Stimulated activated CD4-positive, alpha-beta T cell treated with anti-CD3 and anti-CD28 coated beads, Interleukin-4, amount 100 ng/mL, for 24 hours (primary cell): ENCODE results near the gene MC3R.
"Not testable (repeated sequence)": the region's sequence is repeated elsewhere in the genome, so short reads cannot be mapped to it uniquely, and the experiment has no call there.

Experiments used
- DNase-seq: peaks from one replicate; pipeline ENCODE4 v3.0.0-alpha.2; 2020

Gene MC3R

DNA sequence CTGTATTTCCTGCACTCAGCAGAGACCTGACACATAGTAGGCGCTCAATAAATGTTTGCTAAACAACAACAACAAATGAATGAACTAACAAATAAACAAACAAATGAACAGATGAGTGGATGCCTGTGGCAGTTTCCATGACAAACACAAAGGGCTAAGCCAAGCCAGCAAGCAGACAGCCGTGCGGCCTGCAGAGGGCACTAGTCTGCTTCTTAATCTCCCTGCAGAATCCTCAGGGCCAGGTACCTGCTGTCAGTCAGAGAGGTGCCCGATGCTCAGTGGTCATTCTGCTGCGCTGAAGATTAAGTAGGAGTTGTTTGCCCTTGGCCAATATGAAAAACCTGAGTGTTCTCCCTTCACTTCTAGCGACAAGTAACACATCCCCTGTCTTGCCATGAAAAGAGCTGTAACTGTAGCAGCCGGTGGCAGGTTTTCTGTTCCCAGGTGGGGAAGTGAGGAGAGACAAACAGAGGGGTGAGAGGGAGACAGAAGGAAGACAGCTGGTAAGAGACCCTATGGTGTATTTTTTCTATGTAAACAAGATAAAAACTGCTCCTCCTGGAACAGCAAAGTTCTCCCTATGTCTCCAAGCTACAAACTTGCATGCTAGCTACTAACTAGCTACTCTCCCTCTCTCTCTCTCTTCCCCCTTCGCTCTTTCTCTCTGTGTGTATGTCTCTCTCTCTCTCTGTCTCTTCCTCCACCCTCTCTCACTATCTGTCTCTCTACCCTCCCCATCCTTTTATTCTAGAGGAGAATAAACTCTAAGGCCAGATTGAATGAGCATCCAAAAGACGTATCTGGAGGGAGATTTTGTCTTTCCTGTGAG, at the start of gene MC3R:
Gene MC3R (plus strand): TSS at position 779 of the 829 bp plus-strand sequence. CDS start 112 bp downstream, outside the sequence.
- peak; percentile 29 for DNase-seq

DNA sequence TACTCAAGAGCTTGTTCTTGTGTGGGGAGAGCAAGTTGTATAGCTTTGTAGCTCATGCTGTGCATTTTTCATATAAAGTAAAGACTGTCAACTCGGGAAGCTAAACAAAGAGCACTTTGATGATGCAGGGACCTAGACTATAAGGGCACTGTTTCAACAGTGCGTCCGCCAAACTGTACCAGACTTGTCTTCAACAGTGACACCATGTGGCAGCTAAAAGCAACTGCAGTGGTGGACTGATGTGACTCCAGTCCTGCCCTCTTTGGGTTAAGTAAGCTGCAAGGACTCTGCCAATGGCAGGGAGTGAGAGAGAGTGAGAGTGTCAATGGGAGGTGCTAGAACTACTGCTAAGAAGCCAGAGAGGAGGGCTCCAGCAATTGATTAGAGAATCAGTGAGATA, 48.1 kb upstream of the MC3R start:
- no peak for DNase-seq

DNA sequence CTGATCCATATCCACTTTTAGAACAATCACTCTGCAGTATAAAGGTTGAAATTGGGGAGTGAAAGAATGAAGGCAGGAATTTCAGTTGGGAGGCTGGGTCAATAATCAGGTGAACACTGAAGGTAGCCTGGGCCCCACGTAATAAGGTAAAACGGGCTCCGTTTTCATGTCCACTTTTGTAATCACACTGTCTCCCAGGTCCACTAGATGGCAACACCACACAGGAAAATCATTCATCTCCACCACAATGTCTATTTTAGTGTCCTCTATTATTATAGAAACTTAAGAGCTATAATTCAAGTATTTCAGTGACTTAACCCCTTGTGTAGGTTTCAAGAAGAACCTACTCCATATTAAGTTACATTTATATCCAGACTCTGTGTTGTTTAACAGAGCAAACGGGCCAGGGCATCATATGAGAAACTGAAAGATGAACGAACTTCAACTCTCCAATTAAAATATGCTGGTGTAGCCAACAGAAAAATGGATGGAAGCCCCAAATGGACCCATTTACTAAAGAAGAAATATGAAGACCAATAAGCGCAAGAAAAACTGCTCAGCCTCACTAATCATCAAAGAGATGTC, 45.9 kb upstream of the MC3R start:
- no peak for DNase-seq

DNA sequence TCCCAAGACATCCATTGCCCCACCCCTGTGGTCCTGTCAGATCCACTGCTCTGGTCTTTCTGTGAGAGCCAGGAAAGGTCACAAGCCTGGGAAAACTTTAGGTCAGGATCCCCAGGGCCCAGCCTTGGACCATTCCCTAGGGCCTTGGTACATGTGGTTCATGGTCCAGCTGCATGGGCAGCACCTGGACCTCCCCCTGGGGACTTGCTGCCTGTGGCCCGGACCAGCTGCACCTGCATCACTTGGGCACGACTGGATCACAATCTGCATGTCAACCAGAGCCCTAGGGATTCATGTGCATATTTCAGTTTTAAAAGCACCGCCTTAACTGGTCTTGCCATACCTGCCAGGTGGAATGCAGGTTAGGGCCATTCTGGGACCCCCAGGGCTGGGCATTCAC, 44.3 kb upstream of the MC3R start:
- no peak for DNase-seq

- DNase-seq = no peak
Observed at GRCh38 chr20:56205346-56205745, 43.2 kb upstream of the MC3R start.

DNA sequence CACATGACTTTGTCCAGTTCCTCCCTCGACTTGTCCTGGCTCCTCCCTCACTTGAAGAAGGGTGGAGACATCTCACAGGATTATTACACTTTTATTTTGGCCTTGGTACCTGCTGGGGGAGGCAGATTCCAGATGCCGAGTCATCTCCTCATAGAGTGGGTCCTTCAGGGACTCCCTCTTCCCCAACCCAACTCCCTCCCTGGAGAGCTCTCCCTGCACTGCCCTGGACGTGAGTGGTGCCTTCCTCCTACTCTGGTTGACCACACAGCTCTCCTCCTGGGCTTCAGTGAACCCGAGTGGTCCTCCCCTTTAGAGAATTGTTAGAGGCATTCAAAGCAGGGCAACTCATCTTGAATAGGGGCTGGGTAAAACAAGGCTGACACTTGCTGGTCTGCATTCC, 40.9 kb upstream of the MC3R start:
- DNase-seq = no peak

DNA sequence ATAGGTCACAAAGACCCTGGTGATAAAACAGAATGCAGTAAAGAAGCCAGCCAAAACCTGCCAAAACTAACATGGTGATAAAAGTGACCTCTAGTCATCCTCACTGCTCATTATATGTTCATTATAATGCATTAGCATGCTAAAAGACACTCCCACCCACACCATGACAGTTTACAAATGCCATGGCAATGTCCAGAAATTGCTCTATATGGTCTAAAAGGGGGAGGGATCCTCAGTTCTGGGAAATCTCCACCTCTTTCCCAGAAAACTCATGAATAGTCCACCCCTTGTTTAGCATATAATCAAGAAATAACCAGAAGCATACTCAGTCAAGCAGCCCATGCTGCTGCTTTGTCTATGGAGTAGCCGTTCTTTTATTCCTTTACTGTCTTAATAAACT, 40.4 kb upstream of the MC3R start:
- DNase-seq = no peak

DNA sequence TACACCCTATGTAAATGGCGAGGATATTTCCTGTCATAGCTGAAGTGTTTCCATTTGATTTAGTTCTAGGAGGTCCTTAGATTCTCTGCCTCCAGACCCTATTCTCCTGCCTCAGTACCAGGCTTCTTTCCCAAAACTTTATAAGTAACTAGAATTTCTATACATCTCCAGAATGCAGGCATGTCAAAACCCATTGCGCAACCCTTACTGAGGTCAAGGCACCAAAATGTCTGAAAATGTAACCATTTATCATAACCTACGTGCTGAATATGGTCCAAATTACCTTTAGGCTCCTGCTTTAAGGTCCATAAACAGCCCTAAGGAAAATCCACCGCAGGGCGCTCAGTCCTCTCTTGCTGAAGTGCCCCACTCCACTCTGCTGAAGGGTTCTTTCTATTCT, 37.5 kb upstream of the MC3R start:
- no peak for DNase-seq

DNA sequence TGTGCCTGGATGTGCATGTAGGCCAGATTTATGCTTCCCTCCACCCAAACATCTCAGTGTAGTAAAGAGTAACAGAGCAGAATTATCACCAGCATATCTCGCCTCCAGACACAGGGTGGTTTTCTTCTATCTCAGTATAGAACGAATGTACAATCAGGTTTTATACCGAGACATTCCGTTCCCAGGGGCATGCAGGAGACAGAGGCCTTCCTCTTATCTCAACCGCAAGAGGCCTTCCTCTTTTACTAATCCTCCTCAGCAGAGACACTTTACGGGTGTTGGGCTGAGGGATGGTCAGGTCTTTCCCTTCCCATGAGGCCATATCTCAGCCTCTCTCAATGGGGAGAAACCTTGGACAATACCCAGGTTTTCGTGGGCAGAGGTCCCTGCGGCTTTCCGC, 36.4 kb upstream of the MC3R start:
- DNase-seq = no peak

- no peak for DNase-seq
Observed at GRCh38 chr20:56213321-56213720, 35.2 kb upstream of the MC3R start.

DNA sequence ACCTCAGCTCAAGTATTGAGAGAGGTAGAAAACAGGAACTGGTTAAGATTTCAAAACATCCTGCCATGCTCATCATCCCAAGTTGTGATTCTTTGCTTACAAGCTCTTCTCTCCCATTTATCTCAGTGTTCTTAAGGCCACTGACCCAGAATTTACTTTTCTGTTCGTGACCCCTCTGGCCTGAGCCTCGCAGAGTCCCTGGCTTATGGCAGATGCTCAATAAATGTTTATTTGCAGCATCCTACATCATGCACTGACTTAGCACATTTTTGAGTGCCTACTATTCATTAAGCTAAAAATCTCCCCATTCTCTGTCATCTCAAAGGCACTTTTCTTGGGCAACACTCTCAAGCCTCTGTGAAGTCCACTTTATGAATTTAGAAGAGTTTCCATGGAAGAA, 33.4 kb upstream of the MC3R start:
- no peak for DNase-seq

- no peak for DNase-seq
Observed at GRCh38 chr20:56217829-56218228, 30.7 kb upstream of the MC3R start.

GRCh38 chr20:56221186-56221585, 27.3 kb upstream of the MC3R start:
- DNase-seq = not testable (repeated sequence)

GRCh38 chr20:56222201-56222600, 26.3 kb upstream of the MC3R start:
- DNase-seq = no peak

GRCh38 chr20:56222945-56223344, 25.6 kb upstream of the MC3R start:
- DNase-seq = no peak

- DNase-seq = no peak
Observed at GRCh38 chr20:56223352-56223751, 25.2 kb upstream of the MC3R start.

- DNase-seq = no peak
Observed at GRCh38 chr20:56228021-56228420, 20.5 kb upstream of the MC3R start.

- no peak for DNase-seq
Observed at GRCh38 chr20:56229812-56230211, 18.7 kb upstream of the MC3R start.

DNA sequence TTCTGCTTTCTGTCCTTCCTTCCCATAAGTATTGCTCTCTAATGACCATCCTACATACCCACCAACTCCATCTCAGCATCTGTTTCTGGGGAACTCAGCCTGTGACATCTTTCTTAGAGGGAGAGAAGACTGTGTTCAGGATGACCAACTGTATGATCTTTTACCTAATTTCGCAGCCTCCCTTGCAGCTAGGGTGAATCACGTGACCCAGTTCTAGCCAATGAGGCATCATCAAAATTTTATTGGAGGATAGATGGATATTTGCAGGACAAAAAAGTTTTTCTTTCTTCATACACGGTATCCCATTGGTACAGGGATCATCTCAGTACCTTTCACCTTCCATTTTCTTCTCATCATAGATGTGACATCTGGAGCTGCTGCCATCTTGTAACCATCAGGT, 14.4 kb upstream of the MC3R start:
- DNase-seq = no peak

DNA sequence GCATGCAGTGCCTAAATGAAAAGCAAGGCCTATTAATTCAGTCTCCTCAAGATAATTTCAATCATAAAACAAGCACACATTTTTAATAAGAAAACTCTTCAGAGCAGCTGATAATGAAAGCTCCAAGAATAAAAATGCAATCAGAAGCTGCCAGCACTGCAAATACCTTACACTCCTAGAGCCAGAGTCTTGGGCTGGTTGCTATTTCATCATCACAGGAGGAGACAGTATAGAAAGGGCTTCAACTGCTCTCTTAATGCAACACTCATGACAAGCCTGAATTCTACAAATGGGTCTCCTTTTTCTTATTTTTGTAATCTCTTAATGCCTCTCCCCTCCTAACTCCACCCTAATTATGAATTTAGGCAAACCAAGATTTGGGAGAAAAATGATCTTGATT, 11.2 kb upstream of the MC3R start:
- DNase-seq = no peak

- no peak for DNase-seq
Observed at GRCh38 chr20:56244259-56244658, 4.3 kb upstream of the MC3R start.

- DNase-seq = no peak
Observed at GRCh38 chr20:56245761-56246160, 2.8 kb upstream of the MC3R start.

GRCh38 chr20:56249244-56249955, 868 bp downstream of the MC3R start:
- no peak for DNase-seq

- DNase-seq = no peak
Observed at GRCh38 chr20:56249956-56250355, 1.4 kb downstream of the MC3R start.
